ENCODE results near the gene COX18.

Gene COX18

GRCh38 chr4:73080789-73081188 lies 11.3 kb upstream of the COX18 start:
- Histone ChIP-seq H3K23ac (ENCODE audit: low read length) (no peak overlapping the region), H3K56ac (ENCODE audit: low read length) (no peak overlapping the region), H3K36me3 (ENCODE audit: control insufficient read depth, insufficient read depth, low read length) (peaks cover 7% of the 10 kb centered on the region), H3K9ac (ENCODE audit: low read length) (no peak overlapping the region), H4K5ac (ENCODE audit: low read length) (no peak overlapping the region), H3K79me1 (ENCODE audit: low read length) (peaks cover 2% of the 10 kb centered on the region), H3K4me2 (ENCODE audit: low read length) (no peak overlapping the region), H3K18ac (ENCODE audit: low read length) (no peak overlapping the region), H3K4ac (ENCODE audit: low read depth, low read length) (no peak overlapping the region), H3K27ac (ENCODE audit: low read depth, low read length) (no peak overlapping the region), H2AK5ac (ENCODE audit: low read length) (no peak overlapping the region), H3K79me2 (ENCODE audit: control insufficient read depth, insufficient read depth, low read length) (no peaks in the 10 kb centered on the region), H3K27me3 (ENCODE audit: insufficient read depth, low read length, poor library complexity) (no peaks in the 10 kb centered on the region), H2BK120ac (ENCODE audit: low read depth, low read length) (no peak overlapping the region), H3K4me1 (ENCODE audit: control insufficient read depth, low read depth, low read length) (no peaks in the 10 kb centered on the region), H4K8ac (ENCODE audit: low read depth, low read length) (no peak overlapping the region), H2BK15ac (replicated peaks; ENCODE audit: low read depth) (no peak overlapping the region), H2BK5ac (ENCODE audit: low read length) (no peak overlapping the region), H3K4me3 (ENCODE audit: low read length) (no peak overlapping the region)
- no peak for DNase-seq
- WGBS (ENCODE audit: extremely low coverage, insufficient coverage, low lambda C conversion rate), result no CpG with 5 or more reads among the region's 3 CpGs

GRCh38 chr4:73075832-73076231 lies 6.3 kb upstream of the COX18 start:
- no peak overlapping the region for H2AK5ac ChIP-seq (ENCODE audit: low read length)
- H3K56ac ChIP-seq (ENCODE audit: low read length), result no peak overlapping the region
- no peak overlapping the region for H2BK15ac ChIP-seq (replicated peaks; ENCODE audit: low read depth)
- no peak overlapping the region for H3K27ac ChIP-seq (ENCODE audit: low read depth, low read length)
- H2BK120ac ChIP-seq (ENCODE audit: low read depth, low read length), result no peak overlapping the region
- no peak overlapping the region for H2BK5ac ChIP-seq (ENCODE audit: low read length)
- DNase-seq, result no peak
- no peak overlapping the region for H3K4ac ChIP-seq (ENCODE audit: low read depth, low read length)
- WGBS (ENCODE audit: extremely low coverage, insufficient coverage, low lambda C conversion rate), result no CpG with 5 or more reads among the region's 3 CpGs
- H3K4me3 ChIP-seq (ENCODE audit: low read length), result no peak overlapping the region
- no peak overlapping the region for H3K4me2 ChIP-seq (ENCODE audit: low read length)
- H3K4me1 ChIP-seq (ENCODE audit: control insufficient read depth, low read depth, low read length), result no peaks in the 10 kb centered on the region
- no peaks in the 10 kb centered on the region for H3K79me2 ChIP-seq (ENCODE audit: control insufficient read depth, insufficient read depth, low read length)
- peaks cover 2% of the 10 kb centered on the region for H3K79me1 ChIP-seq (ENCODE audit: low read length)
- no peak overlapping the region for H3K23ac ChIP-seq (ENCODE audit: low read length)
- peaks cover 7% of the 10 kb centered on the region for H3K36me3 ChIP-seq (ENCODE audit: control insufficient read depth, insufficient read depth, low read length)
- H3K18ac ChIP-seq (ENCODE audit: low read length), result no peak overlapping the region
- no peaks in the 10 kb centered on the region for H3K27me3 ChIP-seq (ENCODE audit: insufficient read depth, low read length, poor library complexity)
- H3K9ac ChIP-seq (ENCODE audit: low read length), result no peak overlapping the region
- no peak overlapping the region for H4K5ac ChIP-seq (ENCODE audit: low read length)
- H4K8ac ChIP-seq (ENCODE audit: low read depth, low read length), result no peak overlapping the region

- Histone ChIP-seq H3K4me1 (ENCODE audit: control insufficient read depth, low read depth, low read length) (no peaks in the 10 kb centered on the region), H3K4me3 (ENCODE audit: low read length) (peak overlapping the region; percentile 56), H3K79me2 (ENCODE audit: control insufficient read depth, insufficient read depth, low read length) (no peaks in the 10 kb centered on the region), H3K36me3 (ENCODE audit: control insufficient read depth, insufficient read depth, low read length) (no peaks in the 10 kb centered on the region), H2BK120ac (ENCODE audit: low read depth, low read length) (no peak overlapping the region), H2BK5ac (ENCODE audit: low read length) (no peak overlapping the region), H3K4ac (ENCODE audit: low read depth, low read length) (no peak overlapping the region), H3K27me3 (ENCODE audit: insufficient read depth, low read length, poor library complexity) (no peaks in the 10 kb centered on the region), H3K9ac (ENCODE audit: low read length) (peak overlapping the region; percentile 85), H3K79me1 (ENCODE audit: low read length) (no peaks in the 10 kb centered on the region), H2BK15ac (replicated peaks; ENCODE audit: low read depth) (no peak overlapping the region), H4K8ac (ENCODE audit: low read depth, low read length) (no peak overlapping the region), H3K18ac (ENCODE audit: low read length) (no peak overlapping the region), H3K23ac (ENCODE audit: low read length) (no peak overlapping the region), H4K5ac (ENCODE audit: low read length) (peak overlapping the region; percentile 17), H3K27ac (ENCODE audit: low read depth, low read length) (no peak overlapping the region), H3K4me2 (ENCODE audit: low read length) (peak overlapping the region; percentile 49), H2AK5ac (ENCODE audit: low read length) (peak overlapping the region; percentile 13), H3K56ac (ENCODE audit: low read length) (peak overlapping the region; percentile 92)
- WGBS (ENCODE audit: extremely low coverage, insufficient coverage, low lambda C conversion rate), result no CpG with 5 or more reads among the region's 9 CpGs
- no peak for DNase-seq
These were observed 516 bp upstream of the COX18 start for GRCh38 chr4:73070074-73070390.

- H3K4me1 ChIP-seq (ENCODE audit: control insufficient read depth, low read depth, low read length), result no peaks in the 10 kb centered on the region
- H4K5ac ChIP-seq (ENCODE audit: low read length), result peak overlapping the region; percentile 68
- H3K4me2 ChIP-seq (ENCODE audit: low read length), result peak overlapping the region; percentile 83
- H2BK5ac ChIP-seq (ENCODE audit: low read length), result no peak overlapping the region
- no peaks in the 10 kb centered on the region for H3K79me1 ChIP-seq (ENCODE audit: low read length)
- WGBS (ENCODE audit: extremely low coverage, insufficient coverage, low lambda C conversion rate), result no CpG with 5 or more reads among the region's 27 CpGs
- H3K27ac ChIP-seq (ENCODE audit: low read depth, low read length), result peak overlapping the region; percentile 62
- H3K4me3 ChIP-seq (ENCODE audit: low read length), result peak overlapping the region; percentile 91
- H3K56ac ChIP-seq (ENCODE audit: low read length), result peak overlapping the region; percentile 100
- no peak overlapping the region for H4K8ac ChIP-seq (ENCODE audit: low read depth, low read length)
- H3K23ac ChIP-seq (ENCODE audit: low read length), result peak overlapping the region; percentile 97
- no peaks in the 10 kb centered on the region for H3K79me2 ChIP-seq (ENCODE audit: control insufficient read depth, insufficient read depth, low read length)
- no peak overlapping the region for H3K4ac ChIP-seq (ENCODE audit: low read depth, low read length)
- no peak overlapping the region for H2BK15ac ChIP-seq (replicated peaks; ENCODE audit: low read depth)
- H3K36me3 ChIP-seq (ENCODE audit: control insufficient read depth, insufficient read depth, low read length), result no peaks in the 10 kb centered on the region
- H2BK120ac ChIP-seq (ENCODE audit: low read depth, low read length), result no peak overlapping the region
- H3K18ac ChIP-seq (ENCODE audit: low read length), result no peak overlapping the region
- H2AK5ac ChIP-seq (ENCODE audit: low read length), result no peak overlapping the region
- H3K27me3 ChIP-seq (ENCODE audit: insufficient read depth, low read length, poor library complexity), result no peaks in the 10 kb centered on the region
- peak overlapping the region; percentile 83 for H3K9ac ChIP-seq (ENCODE audit: low read length)
- peak; percentile 66 for DNase-seq
These were observed 802 bp downstream of the COX18 start for GRCh38 chr4:73068491-73069337.

GRCh38 chr4:73067971-73068394 lies 1.5 kb downstream of the COX18 start:
- no peak overlapping the region for H3K23ac ChIP-seq (ENCODE audit: low read length)
- H2BK5ac ChIP-seq (ENCODE audit: low read length), result no peak overlapping the region
- H3K4me3 ChIP-seq (ENCODE audit: low read length), result no peak overlapping the region
- no peak overlapping the region for H2BK15ac ChIP-seq (replicated peaks; ENCODE audit: low read depth)
- peak overlapping the region; percentile 83 for H3K4me2 ChIP-seq (ENCODE audit: low read length)
- H3K79me1 ChIP-seq (ENCODE audit: low read length), result no peaks in the 10 kb centered on the region
- H3K4me1 ChIP-seq (ENCODE audit: control insufficient read depth, low read depth, low read length), result no peaks in the 10 kb centered on the region
- DNase-seq, result no peak
- H3K79me2 ChIP-seq (ENCODE audit: control insufficient read depth, insufficient read depth, low read length), result no peaks in the 10 kb centered on the region
- no peaks in the 10 kb centered on the region for H3K36me3 ChIP-seq (ENCODE audit: control insufficient read depth, insufficient read depth, low read length)
- H4K8ac ChIP-seq (ENCODE audit: low read depth, low read length), result no peak overlapping the region
- no peak overlapping the region for H2BK120ac ChIP-seq (ENCODE audit: low read depth, low read length)
- H3K9ac ChIP-seq (ENCODE audit: low read length), result peak overlapping the region; percentile 83
- no peak overlapping the region for H2AK5ac ChIP-seq (ENCODE audit: low read length)
- no peak overlapping the region for H3K4ac ChIP-seq (ENCODE audit: low read depth, low read length)
- peak overlapping the region; percentile 68 for H4K5ac ChIP-seq (ENCODE audit: low read length)
- H3K18ac ChIP-seq (ENCODE audit: low read length), result no peak overlapping the region
- no peaks in the 10 kb centered on the region for H3K27me3 ChIP-seq (ENCODE audit: insufficient read depth, low read length, poor library complexity)
- peak overlapping the region; percentile 100 for H3K56ac ChIP-seq (ENCODE audit: low read length)
- 100% methylated on average over 1 of the region's 4 CpGs for WGBS (ENCODE audit: extremely low coverage, insufficient coverage, low lambda C conversion rate)
- H3K27ac ChIP-seq (ENCODE audit: low read depth, low read length), result no peak overlapping the region

- no peak overlapping the region for H3K18ac ChIP-seq (ENCODE audit: low read length)
- H3K4me3 ChIP-seq (ENCODE audit: low read length), result no peak overlapping the region
- H2BK15ac ChIP-seq (replicated peaks; ENCODE audit: low read depth), result no peak overlapping the region
- H4K5ac ChIP-seq (ENCODE audit: low read length), result no peak overlapping the region
- H4K8ac ChIP-seq (ENCODE audit: low read depth, low read length), result no peak overlapping the region
- H3K4me2 ChIP-seq (ENCODE audit: low read length), result no peak overlapping the region
- no peak overlapping the region for H2BK5ac ChIP-seq (ENCODE audit: low read length)
- H3K4me1 ChIP-seq (ENCODE audit: control insufficient read depth, low read depth, low read length), result no peaks in the 10 kb centered on the region
- H3K36me3 ChIP-seq (ENCODE audit: control insufficient read depth, insufficient read depth, low read length), result no peaks in the 10 kb centered on the region
- WGBS (ENCODE audit: extremely low coverage, insufficient coverage, low lambda C conversion rate), result no CpG with 5 or more reads among the region's 2 CpGs
- H2AK5ac ChIP-seq (ENCODE audit: low read length), result no peak overlapping the region
- H3K23ac ChIP-seq (ENCODE audit: low read length), result no peak overlapping the region
- no peak overlapping the region for H3K4ac ChIP-seq (ENCODE audit: low read depth, low read length)
- no peaks in the 10 kb centered on the region for H3K27me3 ChIP-seq (ENCODE audit: insufficient read depth, low read length, poor library complexity)
- no peak overlapping the region for H3K27ac ChIP-seq (ENCODE audit: low read depth, low read length)
- no peak for DNase-seq
- no peaks in the 10 kb centered on the region for H3K79me1 ChIP-seq (ENCODE audit: low read length)
- no peak overlapping the region for H3K9ac ChIP-seq (ENCODE audit: low read length)
- no peaks in the 10 kb centered on the region for H3K79me2 ChIP-seq (ENCODE audit: control insufficient read depth, insufficient read depth, low read length)
- H2BK120ac ChIP-seq (ENCODE audit: low read depth, low read length), result no peak overlapping the region
- H3K56ac ChIP-seq (ENCODE audit: low read length), result no peak overlapping the region
These were observed 2.6 kb downstream of the COX18 start for GRCh38 chr4:73066928-73067327.
